ENCODE data around the gene MBD5.

The MBD5 gene

GRCh38 chr2:148484066-148484465 lies 463.2 kb downstream of the MBD5 start:
- DNase-seq: no peak

- DNase-seq: no peak
These were observed 465.8 kb downstream of the MBD5 start for GRCh38 chr2:148486655-148487054.

GRCh38 chr2:148487439-148487838 lies 466.5 kb downstream of the MBD5 start:
- no peak for DNase-seq

GRCh38 chr2:148490840-148491439 lies 470.0 kb downstream of the MBD5 start:
- DNase-seq: no peak

- DNase-seq: no peak
These were observed 473.1 kb downstream of the MBD5 start for GRCh38 chr2:148493822-148494563.

- no peak for DNase-seq
These were observed 474.7 kb downstream of the MBD5 start for GRCh38 chr2:148495586-148495985.

- no peak for DNase-seq
These were observed 480.7 kb downstream of the MBD5 start for GRCh38 chr2:148501545-148501944.

- DNase-seq: no peak
These were observed 482.6 kb downstream of the MBD5 start for GRCh38 chr2:148503516-148503915.

- DNase-seq: no peak
These were observed 487.1 kb downstream of the MBD5 start for GRCh38 chr2:148507970-148508369.

- DNase-seq: no peak
These were observed 488.0 kb downstream of the MBD5 start for GRCh38 chr2:148508878-148509287.

- DNase-seq: peak; percentile 78
These were observed 488.5 kb downstream of the MBD5 start for GRCh38 chr2:148509288-148509902.

- DNase-seq: no peak
These were observed 491.0 kb downstream of the MBD5 start for GRCh38 chr2:148511883-148512282.

GRCh38 chr2:148512501-148512900 lies 491.6 kb downstream of the MBD5 start:
- no peak for DNase-seq

- no peak for DNase-seq
These were observed 492.5 kb downstream of the MBD5 start for GRCh38 chr2:148513427-148513826.

- no peak for DNase-seq
These were observed 494.2 kb downstream of the MBD5 start for GRCh38 chr2:148515120-148515519.

- no peak for DNase-seq
These were observed 495.1 kb downstream of the MBD5 start for GRCh38 chr2:148515976-148516375.

- DNase-seq: no peak
These were observed 496.4 kb downstream of the MBD5 start for GRCh38 chr2:148517296-148517695.

- DNase-seq: no peak
These were observed 496.9 kb downstream of the MBD5 start for GRCh38 chr2:148517822-148518221.

- DNase-seq: no peak
These were observed 498.1 kb downstream of the MBD5 start for GRCh38 chr2:148519013-148519412.

GRCh38 chr2:148521181-148521580 lies 500.3 kb downstream of the MBD5 start:
- no peak for DNase-seq

GRCh38 chr2:148523315-148523714 lies 502.4 kb downstream of the MBD5 start:
- DNase-seq: no peak

- peak; percentile 87 for DNase-seq
These were observed 503.6 kb downstream of the MBD5 start for GRCh38 chr2:148524519-148524919.

GRCh38 chr2:148525130-148525529 lies 504.2 kb downstream of the MBD5 start:
- no peak for DNase-seq
